ENCODE measurements around the gene ITGAX.

DNA sequence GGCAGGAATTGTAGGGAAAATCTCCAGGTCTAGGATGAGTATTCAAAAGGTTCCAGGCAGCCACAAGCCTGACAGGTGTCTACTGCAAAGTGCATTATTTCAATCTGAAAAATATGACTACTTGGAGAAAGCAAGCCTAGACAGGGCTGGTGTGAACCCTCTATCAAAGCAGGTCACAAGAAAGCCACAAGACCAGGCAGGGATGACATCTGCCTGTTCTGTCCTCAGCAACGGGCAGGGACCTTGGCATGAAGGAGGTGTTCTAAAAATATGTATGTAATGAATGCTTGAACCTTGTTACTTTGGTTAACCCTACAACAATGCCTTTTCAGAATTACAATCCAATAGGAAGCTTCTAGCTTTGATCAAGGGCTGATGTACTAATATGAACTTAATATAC lies 74.3 kb downstream of the ITGAX start:
- TF ChIP-seq EZH2phosphoT487 (IDR thresholded peaks at IDR 0.05; ENCODE audit: low read length) (no peak), EZH2 (optimal IDR thresholded peaks at IDR 0.05; ENCODE audit: low read depth, low read length) (no peak)
- TF ChIP-seq, protein P1, sequence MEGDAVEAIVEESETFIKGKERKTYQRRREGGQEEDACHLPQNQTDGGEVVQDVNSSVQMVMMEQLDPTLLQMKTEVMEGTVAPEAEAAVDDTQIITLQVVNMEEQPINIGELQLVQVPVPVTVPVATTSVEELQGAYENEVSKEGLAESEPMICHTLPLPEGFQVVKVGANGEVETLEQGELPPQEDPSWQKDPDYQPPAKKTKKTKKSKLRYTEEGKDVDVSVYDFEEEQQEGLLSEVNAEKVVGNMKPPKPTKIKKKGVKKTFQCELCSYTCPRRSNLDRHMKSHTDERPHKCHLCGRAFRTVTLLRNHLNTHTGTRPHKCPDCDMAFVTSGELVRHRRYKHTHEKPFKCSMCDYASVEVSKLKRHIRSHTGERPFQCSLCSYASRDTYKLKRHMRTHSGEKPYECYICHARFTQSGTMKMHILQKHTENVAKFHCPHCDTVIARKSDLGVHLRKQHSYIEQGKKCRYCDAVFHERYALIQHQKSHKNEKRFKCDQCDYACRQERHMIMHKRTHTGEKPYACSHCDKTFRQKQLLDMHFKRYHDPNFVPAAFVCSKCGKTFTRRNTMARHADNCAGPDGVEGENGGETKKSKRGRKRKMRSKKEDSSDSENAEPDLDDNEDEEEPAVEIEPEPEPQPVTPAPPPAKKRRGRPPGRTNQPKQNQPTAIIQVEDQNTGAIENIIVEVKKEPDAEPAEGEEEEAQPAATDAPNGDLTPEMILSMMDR (IDR thresholded peaks at IDR 0.05; ENCODE audit: low read length): no peak
